ENCODE measurements around the gene AKR1C1. TPM values are rescaled to one million over a fixed set of nuclear protein-coding genes. Genes with fewer than 3 reads are reported as not detected.

AKR1C1 gene
- total and polyA plus RNA-seq, 2 of the 4 experiments (the other 2 are of a cell fraction), result 5.0 to 5.4 TPM

DNA sequence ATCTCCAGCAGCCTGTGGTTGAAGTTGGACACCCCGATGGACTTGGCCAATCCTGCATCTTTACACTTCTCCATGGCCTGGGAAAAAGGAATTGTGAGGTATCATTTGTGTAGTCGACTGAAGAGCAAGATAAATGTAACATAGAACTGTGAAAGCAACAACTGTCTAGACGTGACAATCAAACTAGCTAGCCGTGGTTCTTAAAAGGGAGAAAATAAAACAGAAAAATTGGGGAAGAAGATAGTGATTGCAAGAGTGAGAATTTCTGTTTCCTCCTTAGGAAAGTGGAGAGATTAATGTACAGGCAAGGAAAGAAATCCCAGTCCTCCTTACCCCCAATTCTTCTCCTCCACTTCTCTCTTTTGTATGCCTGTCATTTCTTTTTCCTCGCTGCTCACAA lies 35.5 kb downstream of the AKR1C1 start:
- H2BK120ac ChIP-seq (ENCODE audit: low read depth, low read length), result no peak overlapping the region
- H2BK15ac ChIP-seq (ENCODE audit: low read depth, low read length), result no peak overlapping the region
- BruUV-seq (replicated peaks), result no TSS peak
- POLR2A ChIA-PET (ENCODE audit: unreplicated experiment), result no interaction called here
- no peak overlapping the region for H4K8ac ChIP-seq (ENCODE audit: low read depth in 2 of 2, low read length in 2 of 2)
- no peak overlapping the region for H3K56ac ChIP-seq (ENCODE audit: extremely low read depth, insufficient read depth, low read length)
- no peak overlapping the region for H2AK5ac ChIP-seq (ENCODE audit: low read depth, low read length)
- H3K9me3 ChIP-seq (ENCODE audit: control insufficient read depth, insufficient read depth, low read length), result no peaks in the 10 kb centered on the region
- no peak overlapping the region for H2BK20ac ChIP-seq (ENCODE audit: low read depth, low read length)
- no peak overlapping the region for H3K23ac ChIP-seq (ENCODE audit: low read depth, low read length)
- CTCF ChIA-PET, result no interaction called here
- no CpG with 5 or more reads among the region's 5 CpGs for WGBS, 2 experiments (ENCODE audit: extremely low coverage in 2 of 2, insufficient read length in 1 of 2)
- no peaks in the 10 kb centered on the region for H3K36me3 ChIP-seq (ENCODE audit: control insufficient read depth, insufficient read depth, low read length)
- no peak overlapping the region for H4K5ac ChIP-seq (ENCODE audit: low read depth, low read length)
- H3K14ac ChIP-seq (replicated peaks; ENCODE audit: low read depth, low read length), result no peak overlapping the region
- H3K9ac ChIP-seq (ENCODE audit: low read depth, low read length), result no peak overlapping the region
- no peaks in the 10 kb centered on the region for H3K9me1 ChIP-seq (ENCODE audit: insufficient read depth, low read length)
- H3K27me3 ChIP-seq (ENCODE audit: control insufficient read depth, insufficient read depth, low read length), result no peaks in the 10 kb centered on the region
- no peak for TF ChIP-seq CHD1 (IDR thresholded peaks at IDR 0.05; ENCODE audit: low read depth, low read length)
- TF ChIP-seq POLR2A (IDR thresholded peaks at IDR 0.05; ENCODE audit: low read depth, low read length), result no peak
- TF ChIP-seq SMC3 (IDR thresholded peaks at IDR 0.05; ENCODE audit: low read depth, low read length), result no peak
- no peak for TF ChIP-seq MAZ (IDR thresholded peaks at IDR 0.05; ENCODE audit: borderline replicate concordance, low read depth, low read length)
- H3K79me1 ChIP-seq (ENCODE audit: low read depth in 1 of 2, low read length in 2 of 2), result no peaks in the 10 kb centered on the region
- intact Hi-C loops (cut with micrococcal nuclease), result no loop called here
- H3K4me1 ChIP-seq (ENCODE audit: control insufficient read depth, insufficient read depth, low read length), result no peaks in the 10 kb centered on the region
- no peak overlapping the region for H3K4me3 ChIP-seq (ENCODE audit: insufficient read depth, low read depth, low read length)
- no peak overlapping the region for H4K91ac ChIP-seq (ENCODE audit: insufficient read depth, low read depth, low read length)
- no peak overlapping the region for H2BK5ac ChIP-seq (ENCODE audit: low read depth, low read length, poor library complexity, severe bottlenecking)
- no peak overlapping the region for H3K27ac ChIP-seq (ENCODE audit: insufficient read depth, low read length)
- no peak overlapping the region for H2AK9ac ChIP-seq (replicated peaks; ENCODE audit: low read depth, low read length, poor library complexity)
- DNase-seq (no peak), ATAC-seq (ENCODE audit: low read depth) (no peak)
- dilution Hi-C loops (cut with HindIII; ENCODE audit: low sequenced_read_pairs, unreplicated experiment), result no loop called here
- no peaks in the 10 kb centered on the region for H4K20me1 ChIP-seq (ENCODE audit: insufficient read depth, low read length)
- H3K18ac ChIP-seq (ENCODE audit: low read depth, low read length), result no peak overlapping the region
- H2AFZ ChIP-seq (replicated peaks; ENCODE audit: low read length, poor library complexity), result no peak overlapping the region
- no peak overlapping the region for H3K4ac ChIP-seq (ENCODE audit: low read depth, low read length)
- no peak overlapping the region for H3K4me2 ChIP-seq (ENCODE audit: low read depth, low read length)
- in situ Hi-C loops (cut with MboI; ENCODE audit: low sequenced_read_pairs), result no loop called here

All from IMR-90 (cell line).